HL-60/S4 (cell line): Measurements from ENCODE around the gene RBM10.

Experiments
- in situ Hi-C: fragments of 300-500 bp; cut with MboI; formaldehyde crosslinking; loops from 2 replicates; pipeline ENCODE4 v1.14.3; 2022; ENCODE audit warnings: low sequenced_read_pairs

Gene RBM10

DNA sequence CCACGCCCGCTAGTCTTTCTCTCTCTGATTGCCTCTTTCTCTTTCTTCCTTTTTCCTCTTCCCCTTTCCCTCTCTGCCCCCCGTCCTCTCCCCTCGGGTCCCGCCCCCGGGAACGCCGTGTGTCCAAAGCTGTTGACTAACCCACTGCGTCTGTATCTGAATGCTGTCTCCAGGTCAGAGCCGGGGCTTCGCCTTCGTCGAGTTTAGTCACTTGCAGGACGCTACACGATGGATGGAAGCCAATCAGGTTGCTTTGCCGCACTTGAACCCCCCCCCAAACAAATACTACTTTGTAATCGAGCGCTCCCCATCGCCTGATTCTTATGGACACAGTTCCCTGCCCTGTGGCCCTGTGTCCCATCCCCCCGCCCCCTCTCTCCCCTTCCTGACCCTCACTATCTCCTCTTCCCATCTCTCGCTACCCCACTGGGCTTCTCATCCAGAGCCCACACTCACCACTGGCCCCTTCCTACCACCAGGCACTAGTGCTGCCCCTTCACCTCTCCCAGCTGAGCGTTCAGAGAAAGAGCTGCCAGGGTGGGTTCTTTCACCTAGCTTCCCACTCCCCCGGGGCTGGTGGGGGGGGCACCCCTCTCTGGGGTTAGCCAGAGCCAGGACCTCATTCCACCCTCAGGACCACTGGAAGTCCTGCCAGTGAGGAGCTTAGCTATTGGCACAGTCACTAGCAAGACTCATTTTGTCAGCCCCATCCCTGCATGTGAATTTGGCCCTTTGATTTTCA lies 30.0 kb downstream of the RBM10 start:
- in situ Hi-C loops: no loop called here

DNA sequence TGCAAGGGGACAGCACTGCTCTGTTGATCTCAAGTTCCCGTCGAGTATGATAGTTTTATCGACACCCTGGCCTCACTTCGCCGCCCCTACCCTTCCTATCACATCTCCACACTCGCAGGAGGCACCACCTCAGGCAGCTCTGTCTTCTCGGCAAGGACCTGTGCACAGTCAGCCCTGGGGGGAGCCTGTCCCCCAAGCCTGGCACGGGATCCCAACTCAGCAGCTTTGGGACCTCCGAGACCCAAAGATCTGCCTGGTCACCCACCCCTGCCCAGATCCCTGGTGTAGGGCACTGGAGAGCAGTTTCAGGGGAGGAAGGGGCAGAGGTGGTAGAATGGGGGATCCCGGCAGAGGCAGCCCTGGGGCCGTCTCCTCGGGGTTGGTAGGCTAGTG lies 30.6 kb downstream of the RBM10 start:
- in situ Hi-C loops: no loop called here

DNA sequence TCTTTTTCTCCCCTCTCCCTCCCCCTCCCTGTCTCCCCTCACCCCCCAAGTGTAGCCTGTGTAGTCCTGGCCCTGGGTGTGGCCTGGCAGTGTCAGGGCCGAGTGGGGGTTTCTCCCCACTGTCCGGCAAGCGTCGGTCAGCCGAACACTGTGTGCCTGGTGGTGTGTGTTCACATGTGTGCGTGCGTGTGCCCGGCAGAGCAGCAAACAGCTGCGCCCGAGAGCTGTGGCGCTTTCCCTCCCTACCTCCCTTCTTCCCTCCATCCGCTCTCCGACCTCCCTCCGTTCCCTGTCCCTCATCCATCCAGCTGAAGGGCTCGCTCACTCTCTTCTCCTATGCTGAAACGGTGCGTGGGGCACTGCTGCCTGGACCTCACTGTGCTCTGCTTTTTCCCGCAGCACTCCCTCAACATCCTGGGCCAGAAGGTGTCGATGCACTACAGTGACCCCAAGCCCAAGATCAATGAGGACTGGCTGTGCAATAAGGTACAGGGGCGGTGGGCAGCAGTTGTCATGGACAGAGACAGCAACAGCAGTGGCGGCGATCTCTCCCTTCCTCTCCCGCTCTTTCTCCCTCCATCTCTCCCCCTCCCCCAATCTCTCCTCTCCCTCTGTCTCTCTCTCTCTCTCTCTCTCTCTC lies 31.2 kb downstream of the RBM10 start:
- in situ Hi-C loops: no loop called here

DNA sequence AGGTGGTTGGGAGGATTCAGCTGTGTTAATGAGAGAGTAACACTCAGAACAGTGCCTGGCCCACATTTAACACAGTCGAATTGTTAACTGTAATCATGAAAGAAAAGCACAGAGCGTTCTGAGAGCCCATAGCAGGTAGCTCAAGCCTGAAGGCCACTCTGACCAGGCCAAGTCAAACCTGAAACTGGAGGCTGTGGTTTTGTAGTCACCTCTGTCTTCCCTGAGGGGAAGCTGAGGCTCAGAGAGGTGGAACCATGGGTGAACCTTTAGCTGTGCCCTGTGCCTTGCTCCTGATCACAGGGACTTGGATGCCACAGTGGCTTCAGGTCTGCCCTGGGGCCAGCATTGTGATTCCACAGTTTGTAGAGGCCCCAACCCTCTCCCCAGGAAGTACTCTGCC lies 32.1 kb downstream of the RBM10 start:
- in situ Hi-C loops: no loop called here

DNA sequence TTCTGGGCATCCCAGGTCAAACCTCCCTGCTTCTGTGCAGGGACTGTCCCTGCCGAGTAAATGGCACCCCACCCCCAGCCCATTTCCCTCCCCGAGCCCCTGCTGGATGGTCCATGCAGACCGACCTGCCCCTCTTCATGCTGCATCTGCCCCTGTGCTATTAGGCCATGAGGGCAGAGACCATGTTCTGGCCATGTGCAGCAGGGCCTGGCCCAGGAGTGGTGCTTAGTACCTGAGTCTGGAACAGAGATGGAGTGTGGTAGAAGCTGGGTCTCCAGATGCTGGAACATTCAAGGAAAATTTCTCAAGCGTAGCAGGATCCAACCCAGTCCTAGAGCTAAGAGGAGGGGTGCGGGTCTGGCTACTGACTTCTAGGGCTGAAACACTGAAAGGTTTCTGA lies 33.3 kb downstream of the RBM10 start:
- in situ Hi-C loops: no loop called here

DNA sequence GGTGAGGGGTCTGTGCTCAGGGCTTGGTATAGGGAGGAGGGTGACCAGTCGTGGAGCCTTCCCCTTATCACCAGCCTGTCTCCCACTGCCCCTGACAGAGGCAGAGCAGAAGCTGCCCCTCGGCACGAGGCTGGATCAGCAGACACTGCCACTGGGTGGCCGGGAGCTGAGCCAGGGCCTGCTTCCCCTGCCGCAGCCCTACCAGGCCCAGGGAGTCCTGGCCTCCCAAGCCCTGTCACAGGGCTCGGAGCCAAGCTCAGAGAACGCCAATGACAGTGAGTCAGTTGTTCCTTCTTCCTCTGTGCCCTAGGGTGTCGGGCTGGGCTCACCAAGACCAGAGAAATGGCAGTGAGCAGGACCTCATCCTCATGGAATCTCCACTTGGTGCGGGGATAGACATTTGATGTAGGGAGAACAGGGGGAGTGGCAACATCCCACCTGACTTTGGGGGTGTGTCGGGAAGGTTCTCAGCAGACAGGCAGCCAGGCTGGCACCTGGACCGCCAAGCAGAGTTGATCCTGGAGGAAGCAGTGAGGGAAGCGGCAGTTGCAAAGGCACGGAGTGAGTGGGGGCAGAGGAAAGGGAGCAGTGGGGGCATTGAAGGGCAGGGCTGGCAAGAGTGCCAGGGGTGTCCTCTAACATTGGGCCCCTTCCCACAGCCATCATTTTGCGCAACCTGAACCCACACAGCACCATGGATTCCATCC lies 34.4 kb downstream of the RBM10 start:
- in situ Hi-C loops: no loop called here

DNA sequence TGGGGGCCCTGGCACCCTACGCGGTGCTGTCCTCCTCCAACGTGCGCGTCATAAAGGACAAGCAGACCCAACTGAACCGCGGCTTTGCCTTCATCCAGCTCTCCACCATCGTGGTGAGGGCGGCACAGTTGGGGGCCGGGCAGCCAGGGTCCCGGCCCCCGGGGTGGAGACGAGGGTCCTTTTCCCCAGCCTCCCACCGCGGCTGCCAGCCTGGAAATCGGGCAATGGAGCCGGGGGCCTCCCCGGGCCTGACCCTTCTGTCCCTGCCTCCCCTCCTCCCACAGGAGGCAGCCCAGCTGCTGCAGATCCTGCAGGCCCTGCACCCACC lies 34.9 kb downstream of the RBM10 start:
- in situ Hi-C loops: no loop called here

DNA sequence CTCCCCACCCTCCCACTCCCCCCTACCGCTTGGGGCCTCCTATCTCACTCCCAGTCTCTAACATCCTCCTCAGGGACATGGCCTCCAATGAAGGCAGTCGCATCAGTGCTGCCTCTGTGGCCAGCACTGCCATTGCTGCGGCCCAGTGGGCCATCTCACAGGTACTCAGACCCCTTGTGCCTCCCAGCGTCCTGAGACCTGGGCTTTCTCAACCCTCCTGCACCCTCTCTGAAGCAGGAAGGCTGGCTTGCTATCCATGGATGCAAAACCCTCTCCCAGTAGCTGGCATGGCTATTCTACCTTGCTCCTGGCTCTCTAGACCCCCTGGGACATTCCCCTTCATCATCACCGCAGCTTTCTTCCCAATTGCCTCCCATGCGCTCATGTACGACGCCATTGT lies 35.3 kb downstream of the RBM10 start:
- in situ Hi-C loops: no loop called here

DNA sequence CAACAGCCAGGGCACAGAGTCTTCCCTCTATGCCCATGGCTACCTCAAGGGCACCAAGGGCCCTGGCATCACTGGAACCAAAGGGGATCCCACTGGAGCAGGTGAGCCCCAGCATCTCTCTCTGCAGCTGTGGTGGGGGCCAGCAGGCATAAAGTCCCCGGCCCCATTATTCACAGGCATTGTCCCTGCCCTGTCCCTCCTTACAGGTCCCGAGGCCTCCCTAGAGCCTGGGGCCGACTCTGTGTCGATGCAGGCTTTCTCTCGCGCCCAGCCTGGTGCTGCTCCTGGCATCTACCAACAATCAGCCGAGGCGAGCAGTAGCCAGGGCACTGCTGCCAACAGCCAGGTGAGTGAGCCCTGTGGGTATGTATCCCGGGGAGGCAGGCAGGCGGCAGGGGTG lies 36.3 kb downstream of the RBM10 start:
- in situ Hi-C loops: no loop called here

DNA sequence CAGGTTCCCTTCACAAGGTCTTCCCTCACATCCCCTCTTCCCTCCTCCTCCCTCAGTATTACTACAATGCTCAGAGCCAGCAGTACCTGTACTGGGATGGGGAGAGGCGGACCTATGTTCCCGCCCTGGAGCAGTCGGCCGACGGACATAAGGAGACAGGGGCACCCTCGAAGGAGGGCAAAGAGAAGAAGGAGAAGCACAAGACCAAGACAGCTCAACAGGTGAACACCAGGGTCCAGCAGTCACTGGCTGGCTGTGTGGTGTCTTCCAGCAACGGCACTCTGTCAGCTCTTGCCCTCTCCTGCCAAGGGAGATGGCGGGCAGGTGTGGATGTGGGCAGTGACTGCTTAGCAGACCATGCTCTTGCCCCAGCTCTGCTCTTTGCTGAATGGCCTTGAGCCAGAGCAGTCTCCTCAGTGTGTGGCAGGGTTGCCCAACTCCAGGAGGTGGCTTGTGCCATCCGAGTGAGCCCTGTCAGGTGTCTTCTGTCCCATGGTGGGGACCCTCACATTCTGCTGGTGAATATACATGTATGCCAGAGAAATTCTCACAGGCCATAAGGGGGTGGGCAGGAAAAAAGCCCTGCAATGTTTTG lies 37.2 kb downstream of the RBM10 start:
- in situ Hi-C loops: no loop called here

DNA sequence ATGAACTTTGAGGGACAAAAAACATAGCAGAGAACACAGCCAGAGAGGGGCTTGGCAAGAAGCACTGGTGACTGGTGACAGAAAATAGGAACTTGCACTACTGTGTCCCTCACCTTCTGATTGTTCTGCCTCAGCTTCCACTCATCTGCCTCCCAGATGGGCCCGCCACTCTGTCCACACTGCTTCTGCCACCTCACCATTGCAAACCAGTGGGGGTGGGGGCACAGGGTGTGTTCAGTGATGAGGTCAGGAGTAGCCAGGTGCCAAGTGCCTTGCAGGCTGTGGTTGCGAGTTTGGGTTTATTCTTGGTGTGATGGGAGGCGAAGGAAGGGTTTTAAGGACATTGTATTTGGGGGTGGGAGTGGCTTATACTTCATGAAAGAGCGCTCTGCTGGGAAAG lies 39.5 kb downstream of the RBM10 start:
- in situ Hi-C loops: no loop called here

DNA sequence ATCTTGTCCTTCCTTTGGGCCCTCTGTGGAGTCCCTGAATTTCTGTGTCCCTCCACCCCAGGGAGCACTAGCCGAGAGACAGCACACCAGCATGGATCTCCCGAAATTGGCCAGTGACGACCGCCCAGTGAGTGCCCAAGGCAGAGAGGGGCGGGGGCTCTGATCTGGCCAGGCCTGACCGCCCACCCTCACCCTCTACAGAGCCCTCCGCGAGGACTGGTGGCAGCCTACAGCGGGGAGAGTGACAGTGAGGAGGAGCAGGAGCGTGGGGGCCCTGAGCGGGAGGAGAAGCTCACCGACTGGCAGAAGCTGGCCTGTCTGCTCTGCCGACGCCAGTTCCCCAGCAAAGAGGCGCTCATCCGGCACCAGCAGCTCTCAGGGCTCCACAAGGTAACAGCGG lies 40.2 kb downstream of the RBM10 start:
- in situ Hi-C loops: no loop called here

DNA sequence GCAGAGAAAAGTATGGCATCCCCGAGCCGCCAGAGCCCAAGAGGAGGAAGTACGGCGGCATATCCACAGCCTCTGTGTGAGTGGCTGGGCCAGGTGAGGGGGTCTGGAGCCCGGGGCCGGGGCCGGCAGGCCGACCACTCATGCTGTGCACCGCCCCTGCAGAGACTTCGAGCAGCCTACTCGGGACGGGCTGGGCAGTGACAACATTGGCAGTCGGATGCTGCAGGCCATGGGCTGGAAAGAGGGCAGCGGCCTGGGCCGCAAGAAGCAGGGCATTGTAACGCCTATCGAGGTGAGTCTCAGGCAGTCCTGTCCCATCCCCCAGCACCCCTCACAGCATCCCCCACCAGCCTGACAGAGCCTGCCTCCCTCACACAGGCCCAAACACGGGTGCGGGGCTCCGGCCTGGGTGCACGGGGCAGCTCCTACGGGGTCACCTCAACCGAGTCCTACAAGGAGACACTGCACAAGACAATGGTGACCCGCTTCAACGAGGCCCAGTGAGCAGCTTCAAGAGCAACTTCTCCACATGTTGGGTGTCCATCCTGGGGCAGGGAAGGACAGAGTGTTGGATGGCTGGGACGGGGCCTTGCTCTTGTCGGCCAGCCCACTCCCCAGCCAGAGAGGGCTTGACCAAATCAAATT lies 41.2 kb downstream of the RBM10 start:
- in situ Hi-C loops: no loop called here

DNA sequence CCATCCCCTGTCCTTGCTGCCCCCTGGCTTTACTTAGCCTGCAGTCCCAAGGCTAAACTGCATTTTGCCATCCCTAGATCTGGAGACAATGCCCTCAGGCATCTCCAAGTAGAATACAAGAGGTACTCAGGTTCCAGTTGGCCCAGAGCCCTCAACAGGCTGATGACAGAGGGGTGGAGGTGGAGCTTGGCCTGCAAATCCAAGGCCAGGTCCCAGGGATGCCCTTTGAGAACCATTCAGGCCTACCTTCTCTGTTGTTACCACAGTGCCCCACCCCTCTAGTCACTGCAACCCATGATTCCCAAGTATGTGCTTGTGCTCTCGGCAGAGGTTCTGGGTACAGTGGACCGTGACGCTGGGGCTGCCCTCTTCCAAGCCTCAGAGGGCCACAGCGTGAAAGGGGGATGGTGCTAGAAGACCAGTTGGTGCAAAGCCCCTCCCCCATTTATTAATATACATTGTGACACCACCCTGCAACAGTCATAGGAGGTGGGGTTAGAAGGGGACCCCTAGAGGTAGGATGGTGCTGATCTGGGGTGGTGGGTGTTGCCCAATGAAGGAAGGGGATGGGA lies 42.2 kb downstream of the RBM10 start:
- in situ Hi-C loops: no loop called here

DNA sequence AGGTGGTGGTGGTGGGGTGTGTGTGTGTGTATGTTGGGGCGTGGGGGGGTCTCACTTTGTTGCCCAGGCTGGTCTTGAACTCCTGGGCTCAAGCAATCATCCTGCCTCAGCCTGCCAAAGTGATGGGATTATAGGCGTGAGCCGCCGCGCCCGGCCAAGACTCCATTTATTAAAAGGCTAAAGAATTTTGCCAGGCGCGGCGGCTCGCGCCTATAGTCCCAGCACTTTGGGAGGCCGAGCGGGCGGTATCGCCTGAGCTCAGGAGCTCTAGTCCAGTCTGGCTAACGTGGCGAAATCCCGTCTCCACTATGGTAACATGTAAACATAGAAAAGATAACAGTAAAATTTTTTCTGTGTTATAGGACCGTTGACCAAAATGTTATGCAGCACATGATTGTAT lies 44.9 kb downstream of the RBM10 start:
- in situ Hi-C loops: loop anchor here (10.0 kb wide), 1 partner anchor 195 kb away; no protein-coding TSS in a partner anchor

DNA sequence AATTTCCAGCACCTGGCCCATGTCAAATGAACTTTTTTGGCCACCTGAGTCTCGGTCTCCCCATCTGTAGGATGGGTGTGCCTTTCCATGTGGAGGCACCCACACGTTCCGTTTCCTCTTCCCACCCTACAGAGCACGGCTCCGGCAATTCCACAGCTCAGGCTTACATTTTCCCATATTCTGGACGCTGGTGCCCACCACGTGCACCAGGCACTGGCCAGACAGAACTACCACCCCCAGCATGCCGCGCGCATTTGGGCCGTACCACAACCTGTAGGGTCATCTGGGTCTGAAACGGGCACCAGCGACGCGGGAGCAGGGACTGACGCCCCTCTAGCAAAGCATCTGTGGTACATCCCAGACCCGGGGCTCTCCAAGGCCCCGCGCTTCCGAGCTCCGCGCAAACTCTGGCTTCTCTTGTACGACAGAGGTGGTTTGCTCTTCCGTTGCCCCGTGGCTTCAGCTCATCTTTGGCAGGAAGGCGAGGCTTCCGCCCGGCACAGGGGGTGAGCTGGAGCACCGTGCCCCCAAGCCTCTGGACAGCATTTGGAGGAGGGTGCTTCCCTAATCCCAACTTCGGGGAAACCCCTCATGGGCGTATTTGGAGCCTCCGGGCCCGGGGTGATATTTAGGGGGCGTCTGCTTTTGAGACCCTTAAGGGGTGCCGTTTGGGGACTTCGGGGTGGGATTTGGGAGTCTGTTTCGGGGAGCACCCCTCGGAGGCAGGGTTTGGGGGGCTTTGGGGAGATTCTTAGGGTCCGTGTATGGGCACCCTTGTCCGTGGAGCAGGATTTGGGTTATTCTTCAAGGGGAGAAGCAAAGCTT lies 45.6 kb downstream of the RBM10 start:
- in situ Hi-C loops: loop anchor here (10.0 kb wide), 1 partner anchor 194 kb away; no protein-coding TSS in a partner anchor

DNA sequence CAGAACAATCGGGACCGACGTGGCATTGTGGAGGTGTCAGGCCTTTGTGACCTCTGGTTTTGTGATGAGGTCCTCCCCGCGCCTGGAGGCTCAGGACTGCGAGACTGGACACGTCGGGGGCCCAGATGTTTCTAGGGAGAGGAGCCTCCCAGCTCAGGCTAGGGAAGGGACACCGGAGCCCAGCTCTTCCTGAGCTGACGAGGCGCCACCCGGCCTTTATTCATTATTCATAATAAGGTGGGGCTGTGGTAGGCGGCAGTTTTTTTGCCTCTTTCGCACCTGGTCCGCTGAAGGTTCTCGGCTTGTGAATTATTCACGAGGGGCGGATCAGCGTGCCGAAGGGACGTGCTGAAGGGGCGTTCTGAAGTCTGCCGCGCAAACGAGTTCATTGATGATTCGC lies 46.3 kb downstream of the RBM10 start:
- in situ Hi-C loops: loop anchor here (10.0 kb wide), 1 partner anchor 193 kb away; no protein-coding TSS in a partner anchor

DNA sequence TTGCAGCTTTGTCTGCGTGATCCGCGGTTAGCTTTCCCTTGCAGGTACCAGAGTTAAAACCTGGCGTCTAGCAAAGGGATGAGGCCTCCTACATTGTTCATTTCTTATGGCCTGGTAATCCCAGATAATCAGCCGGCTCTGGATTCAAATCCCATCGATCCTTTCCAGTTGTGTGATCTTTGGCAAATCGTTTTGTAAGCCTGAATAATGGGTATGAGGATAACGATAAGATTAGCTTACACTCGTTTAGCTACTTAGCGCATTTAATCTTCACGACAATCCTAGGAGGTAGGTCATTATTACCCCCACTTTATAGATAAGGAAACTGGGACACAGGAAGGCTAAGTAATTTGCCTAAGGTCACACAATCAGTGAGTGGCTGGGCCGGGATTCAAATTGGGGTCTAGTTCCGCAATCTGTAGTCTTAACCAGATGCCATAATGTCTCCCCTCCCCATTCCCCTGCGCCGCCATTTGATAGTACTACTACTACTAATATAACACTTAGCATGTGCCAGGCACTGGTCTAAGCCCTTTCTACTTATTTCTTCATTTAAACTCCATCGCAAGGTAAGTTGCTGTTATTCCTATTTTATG lies 46.9 kb downstream of the RBM10 start:
- in situ Hi-C loops: loop anchor here (10.0 kb wide), 1 partner anchor 193 kb away; no protein-coding TSS in a partner anchor

DNA sequence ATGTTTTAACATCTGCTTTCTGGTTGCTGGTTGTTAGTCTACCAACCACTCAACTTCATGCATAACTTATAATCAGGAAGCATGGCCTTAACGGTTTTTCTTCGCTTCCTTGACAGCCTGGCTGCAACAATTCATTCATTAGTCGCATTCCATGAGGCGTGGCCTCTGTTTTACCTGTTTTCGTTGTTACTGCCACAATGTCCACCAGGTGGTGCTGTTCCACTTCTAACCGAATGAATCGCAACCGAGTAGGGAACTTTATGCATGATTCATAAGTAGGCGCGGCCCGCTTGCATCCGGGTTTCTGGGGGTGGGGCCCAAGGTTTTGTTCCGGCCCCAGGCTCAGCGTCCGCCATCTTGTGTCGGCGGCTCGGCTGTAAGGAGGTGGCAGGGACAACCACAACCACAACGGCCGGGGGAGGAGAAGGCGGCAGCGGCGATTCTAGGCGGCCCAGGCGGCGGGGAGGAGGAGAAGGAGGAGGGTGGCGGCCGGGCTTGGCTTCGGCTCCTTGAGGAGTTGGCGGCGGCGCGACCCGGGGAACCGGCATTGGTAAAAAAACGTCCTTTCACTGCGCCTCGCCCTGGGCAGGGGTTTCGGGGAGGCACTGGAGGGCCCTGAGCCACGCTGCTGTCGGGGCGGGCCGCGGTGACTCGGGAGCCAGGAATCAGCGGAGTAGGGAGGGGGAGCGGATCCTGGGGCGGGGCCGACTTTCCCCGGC lies 48.6 kb downstream of the RBM10 start, which contains the start of gene UBA1:
TSS of gene UBA1 (plus strand) at position 355 of the 719 bp plus-strand sequence. CDS start 4,974 bp downstream, outside the sequence.
- in situ Hi-C loops: loop anchor here (10.0 kb wide), 1 partner anchor 191 kb away; no protein-coding TSS in a partner anchor
